C4-2B (cell line): ENCODE measurements around the gene ZNF556.

Source experiments
- H3K27ac ChIP-seq: fragments of 450-650 bp; 2 replicates; pipeline ENCODE4 v1.5.1; 2017
- ZFX ChIP-seq: fragments of 450-650 bp; IDR thresholded peaks from 2 replicates; pipeline ENCODE4 v1.6.1; 2017
- TF ChIP-seq, protein P1 (sequence below): fragments of 450-650 bp; conservative IDR thresholded peaks from 2 replicates; pipeline ENCODE4 v1.5.1; 2017; ENCODE audit warnings: mild to moderate bottlenecking

The ZNF556 gene

DNA sequence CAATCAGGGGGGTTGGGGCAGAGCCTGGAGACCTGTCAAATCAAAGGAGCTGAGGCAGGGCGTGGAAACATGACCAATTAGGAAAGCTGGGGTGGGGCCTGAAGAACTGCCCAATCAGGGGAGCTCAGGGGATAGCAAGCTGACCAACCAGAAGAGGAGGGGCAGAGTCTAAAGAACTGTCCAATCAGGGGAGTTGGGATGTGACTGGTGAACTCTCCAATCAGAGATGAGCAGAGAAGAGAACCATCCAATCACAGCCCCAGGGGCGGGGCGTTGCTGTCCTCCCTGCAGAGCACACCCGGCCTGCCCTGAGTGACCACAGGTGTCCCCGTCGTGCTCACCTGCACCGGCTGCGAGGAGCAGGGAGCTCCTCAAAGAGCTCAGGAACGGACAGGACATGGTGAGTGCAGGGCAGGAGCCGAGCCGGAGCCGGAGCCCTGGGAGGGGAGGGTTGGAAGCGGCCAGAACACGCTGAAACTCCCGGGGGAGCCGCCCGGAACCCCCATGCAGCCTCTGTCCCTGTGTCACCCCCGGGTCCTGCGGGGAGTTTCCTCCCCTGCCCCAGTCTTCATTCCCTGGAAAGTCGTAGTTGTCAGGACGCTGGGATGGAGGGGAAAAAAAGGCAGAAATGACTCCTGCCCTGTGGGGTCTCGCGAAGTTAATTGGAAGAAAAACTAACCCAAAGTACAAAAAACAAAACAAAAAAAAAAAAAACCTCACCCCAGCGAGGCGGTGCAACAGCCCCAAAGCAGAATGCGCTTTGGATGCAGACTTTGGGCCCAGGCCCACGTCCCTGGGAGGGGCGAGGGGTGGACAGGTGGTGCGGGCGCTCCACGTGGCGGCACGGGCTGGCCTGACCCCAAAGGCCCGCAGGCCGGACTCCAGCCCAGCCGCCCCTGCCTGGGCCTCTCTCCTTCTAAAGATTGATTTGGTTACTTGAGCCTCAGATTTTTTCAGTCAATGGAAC is at the start of gene ZNF556:
Gene ZNF556, plus strand, starts transcription at position 311 of the 967 bp plus-strand sequence. Its CDS starts 87 bp downstream, at position 398.
- no peak within 1 kb of the TSS for H3K27ac ChIP-seq
- no peak for TF ChIP-seq ZFX
- TF ChIP-seq, protein P1, sequence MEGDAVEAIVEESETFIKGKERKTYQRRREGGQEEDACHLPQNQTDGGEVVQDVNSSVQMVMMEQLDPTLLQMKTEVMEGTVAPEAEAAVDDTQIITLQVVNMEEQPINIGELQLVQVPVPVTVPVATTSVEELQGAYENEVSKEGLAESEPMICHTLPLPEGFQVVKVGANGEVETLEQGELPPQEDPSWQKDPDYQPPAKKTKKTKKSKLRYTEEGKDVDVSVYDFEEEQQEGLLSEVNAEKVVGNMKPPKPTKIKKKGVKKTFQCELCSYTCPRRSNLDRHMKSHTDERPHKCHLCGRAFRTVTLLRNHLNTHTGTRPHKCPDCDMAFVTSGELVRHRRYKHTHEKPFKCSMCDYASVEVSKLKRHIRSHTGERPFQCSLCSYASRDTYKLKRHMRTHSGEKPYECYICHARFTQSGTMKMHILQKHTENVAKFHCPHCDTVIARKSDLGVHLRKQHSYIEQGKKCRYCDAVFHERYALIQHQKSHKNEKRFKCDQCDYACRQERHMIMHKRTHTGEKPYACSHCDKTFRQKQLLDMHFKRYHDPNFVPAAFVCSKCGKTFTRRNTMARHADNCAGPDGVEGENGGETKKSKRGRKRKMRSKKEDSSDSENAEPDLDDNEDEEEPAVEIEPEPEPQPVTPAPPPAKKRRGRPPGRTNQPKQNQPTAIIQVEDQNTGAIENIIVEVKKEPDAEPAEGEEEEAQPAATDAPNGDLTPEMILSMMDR = no peak

DNA sequence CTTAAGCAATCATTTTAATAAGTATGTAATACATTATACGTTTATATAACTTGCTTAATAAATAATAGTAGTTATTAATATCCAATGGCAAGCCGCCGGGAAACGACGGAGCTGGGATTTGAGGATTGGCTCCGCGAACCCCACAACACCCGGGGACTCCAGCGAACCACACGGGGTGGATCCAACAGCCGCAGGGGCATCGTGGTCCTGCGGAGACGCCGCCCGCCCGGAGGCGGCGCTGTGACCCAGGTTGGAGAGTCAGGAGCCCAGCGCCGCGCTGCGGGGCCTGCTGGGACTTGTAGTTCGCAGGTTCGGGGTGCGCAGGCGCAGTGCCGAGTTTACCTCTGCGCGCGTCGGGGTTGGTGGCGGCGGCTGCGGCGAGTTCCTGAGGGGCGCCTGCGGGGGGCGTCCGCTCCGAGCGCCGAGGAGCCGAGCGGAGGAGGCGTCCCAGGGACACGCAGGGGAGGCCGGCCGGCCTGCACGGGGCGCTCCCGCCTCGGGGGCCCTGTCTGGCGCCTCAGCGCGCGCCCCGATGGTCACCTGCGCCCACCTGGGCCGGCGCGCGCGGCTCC is 47.5 kb upstream of the ZNF556 start, which contains the start of gene ZNF554:
Gene ZNF554, plus strand, starts transcription at position 329 of the 572 bp plus-strand sequence. Its CDS starts 204 bp downstream, at position 533.
- TF ChIP-seq, protein P1 = peak; percentile 99
- no peak; the same call in 1 of the 2 replicates for TF ChIP-seq ZFX
- peak within 1 kb of the TSS; percentile 71 for H3K27ac ChIP-seq

DNA sequence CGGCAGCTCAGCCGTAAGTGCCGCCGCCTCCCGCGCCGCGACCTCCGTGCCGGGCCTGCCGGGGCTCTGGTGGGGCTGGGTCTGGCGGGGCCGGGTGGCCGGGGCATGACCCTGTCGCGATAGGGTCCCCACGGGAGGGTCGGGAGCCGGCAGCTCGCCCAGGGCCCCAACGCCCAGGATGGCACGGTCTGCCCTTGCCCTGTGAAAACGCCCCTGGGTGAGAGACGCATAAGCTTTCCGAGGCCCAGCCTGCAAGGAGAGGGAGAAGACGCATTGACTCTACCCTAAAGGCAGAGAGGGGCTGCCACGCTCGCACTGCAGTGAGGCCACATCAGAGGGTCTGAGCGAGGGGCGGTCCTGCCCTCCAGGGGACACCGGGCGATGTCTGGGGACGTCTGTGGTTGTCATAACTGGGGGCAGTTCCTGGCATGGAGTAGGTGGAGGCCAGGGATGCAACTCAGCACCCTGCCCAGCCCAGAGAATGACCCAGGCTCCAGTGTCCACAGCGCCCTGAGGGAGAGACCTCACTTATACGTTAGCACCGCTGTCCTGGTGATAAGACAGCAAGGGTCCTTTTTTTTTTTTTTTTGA is 46.9 kb upstream of the ZNF556 start:
- TF ChIP-seq ZFX = peak; percentile 62; the same call in 1 of the 2 replicates
- TF ChIP-seq, protein P1 = no peak
- peak overlapping the region; percentile 71 for H3K27ac ChIP-seq

DNA sequence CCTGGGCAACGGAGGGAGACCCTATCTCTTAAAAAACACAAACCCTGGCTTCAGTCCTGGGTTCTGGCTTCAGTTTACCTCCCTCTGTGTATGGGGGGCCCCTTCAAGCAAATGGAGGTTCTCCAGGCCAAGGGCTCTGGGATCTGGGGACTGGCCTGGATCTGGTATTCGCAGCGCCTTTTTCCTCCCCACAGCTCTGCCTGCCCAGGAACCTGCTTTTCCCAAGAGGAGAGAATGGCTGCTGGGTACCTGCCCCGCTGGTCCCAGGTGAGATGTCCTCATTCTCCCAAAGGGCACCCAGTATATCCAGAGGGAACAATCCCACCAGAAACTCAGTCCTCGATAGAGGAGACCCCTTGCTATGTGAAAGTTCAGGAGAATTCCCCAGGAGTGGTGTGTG is 44.3 kb upstream of the ZNF556 start:
- no peak overlapping the region for H3K27ac ChIP-seq
- TF ChIP-seq, protein P1 = no peak
- TF ChIP-seq ZFX = no peak

DNA sequence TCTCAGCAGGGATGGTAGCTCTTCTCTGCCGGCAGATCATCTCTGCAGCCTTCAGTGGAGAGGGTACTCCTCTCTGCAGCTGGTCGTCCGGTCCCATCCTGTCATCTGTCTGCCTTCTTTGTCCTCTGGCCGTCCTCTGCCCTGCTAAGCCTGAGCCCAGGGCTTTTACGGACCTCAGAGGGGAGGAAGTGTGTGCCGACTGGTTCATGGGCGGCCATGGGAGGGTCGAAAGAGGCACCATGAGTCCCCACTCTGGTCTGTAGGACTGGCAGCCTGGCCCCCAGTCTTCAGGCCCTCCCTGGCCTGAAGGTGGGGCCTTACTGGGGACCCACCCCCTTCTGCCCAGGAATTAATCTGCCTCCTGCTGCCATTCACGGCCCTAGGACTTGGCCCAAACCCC is 43.5 kb upstream of the ZNF556 start:
- no peak overlapping the region for H3K27ac ChIP-seq
- TF ChIP-seq ZFX = no peak
- TF ChIP-seq, protein P1 = no peak

- H3K27ac ChIP-seq = no peak overlapping the region
- no peak for TF ChIP-seq ZFX
- TF ChIP-seq, protein P1 = no peak
Measured at GRCh38 chr19:2824129-2824528, 43.0 kb upstream of the ZNF556 start.

DNA sequence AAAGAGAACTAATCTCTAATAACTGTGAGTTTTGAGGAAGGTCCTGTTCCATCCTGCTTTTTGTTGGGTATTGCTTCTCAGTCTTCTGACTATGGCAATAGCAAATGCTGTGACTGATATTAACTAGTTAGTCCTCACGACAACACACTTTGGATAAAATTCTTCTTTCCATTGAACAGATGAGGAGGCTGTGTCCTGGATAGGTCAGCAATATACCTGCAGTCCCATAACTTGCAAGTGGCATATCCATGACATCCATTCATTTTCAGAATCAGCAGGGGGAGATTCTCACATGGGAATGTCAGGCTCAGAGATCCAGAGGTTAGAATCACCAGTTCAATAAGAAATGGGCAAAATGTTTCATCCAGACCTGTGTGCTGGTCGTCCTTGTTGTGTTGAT is 40.1 kb upstream of the ZNF556 start:
- H3K27ac ChIP-seq = no peak overlapping the region
- no peak for TF ChIP-seq ZFX
- TF ChIP-seq, protein P1 = no peak
